WTC11 (cell line): ENCODE data around the gene C1R. TPM values are rescaled to one million over a fixed set of nuclear protein-coding genes. Genes with fewer than 3 reads are reported as not detected.

Source experiments
- ATAC-seq: fragments of 200-7000 bp; cut with Tn5 transposase; 2 replicates; pipeline ENCODE4 v1.10.0; 2021; ENCODE audit warnings: mild to moderate bottlenecking, moderate library complexity
- CTCF ChIA-PET: fragments of 300-600 bp; sonication (Branson Sonifier 250); formaldehyde crosslinking; loops from one replicate; lab custom pipeline; 2021; ENCODE audit warnings: antibody characterized with exemption; lab: Charles Lee
- POLR2A ChIA-PET: fragments of 350-600 bp; sonication (Branson Sonifier 250); formaldehyde crosslinking; loops from one replicate; lab custom pipeline; 2021; ENCODE audit warnings: antibody characterized with exemption; lab: Charles Lee
- DNase-seq: peaks from one replicate; pipeline ENCODE4 v3.0.0; 2021; ENCODE audit warnings: low spot score
- H3K27ac Mint-ChIP-seq: 2 replicates; pipeline ENCODE4 v1.8.0; 2021; ENCODE audit warnings: mixed read lengths
- H3K27me3 Mint-ChIP-seq: 2 replicates; pipeline ENCODE4 v1.8.0; 2021; ENCODE audit warnings: low read depth, mild to moderate bottlenecking, moderate library complexity, mixed read lengths
- H3K36me3 Mint-ChIP-seq: 2 replicates; pipeline ENCODE4 v1.8.0; 2021; ENCODE audit warnings: mixed read lengths
- H3K4me1 Mint-ChIP-seq: 2 replicates; pipeline ENCODE4 v1.8.0; 2022; ENCODE audit warnings: mixed read lengths
- H3K4me3 Mint-ChIP-seq: 2 replicates; pipeline ENCODE4 v1.8.0; 2021; ENCODE audit warnings: mild to moderate bottlenecking, moderate library complexity, mixed read lengths
- H3K9me3 Mint-ChIP-seq: 2 replicates; pipeline ENCODE4 v1.8.0; 2021; ENCODE audit warnings: mixed read lengths
- CBFB ChIP-seq: sonication (generic); formaldehyde crosslinking; IDR thresholded peaks from 2 replicates; pipeline ENCODE4 v1.8.1; 2022; ENCODE audit warnings: mild to moderate bottlenecking, low read depth, missing genetic modification reagents
- CDX4 ChIP-seq: fragments of 250-450 bp; sonication (Bioruptor Pico); IDR thresholded peaks from 2 replicates; pipeline ENCODE4 v1.9.0; 2021; ENCODE audit warnings: moderate library complexity, mild to moderate bottlenecking, inconsistent platforms, borderline replicate concordance
- CREB1 ChIP-seq: sonication (generic); formaldehyde crosslinking; IDR thresholded peaks from 2 replicates; pipeline ENCODE4 v1.8.0; 2023; ENCODE audit warnings: mild to moderate bottlenecking, missing genetic modification reagents
- CTCF ChIP-seq: fragments of 200-600 bp; IDR thresholded peaks from 2 replicates; pipeline ENCODE4 v1.8.0; 2022; ENCODE audit warnings: antibody characterized with exemption
- ELF4 ChIP-seq: sonication (generic); formaldehyde crosslinking; IDR thresholded peaks from 2 replicates; pipeline ENCODE4 v1.8.1; 2022; ENCODE audit warnings: low read depth, mild to moderate bottlenecking, moderate library complexity, missing genetic modification reagents
- ETV6 ChIP-seq: sonication (generic); formaldehyde crosslinking; IDR thresholded peaks from 2 replicates; pipeline ENCODE4 v1.8.1; 2022; ENCODE audit warnings: mild to moderate bottlenecking, missing genetic modification reagents
- FOXP1 ChIP-seq: sonication (generic); formaldehyde crosslinking; IDR thresholded peaks from 2 replicates; pipeline ENCODE4 v1.8.0; 2022; ENCODE audit warnings: missing genetic modification reagents, mild to moderate bottlenecking, moderate library complexity, borderline replicate concordance
- GABPB1 ChIP-seq: sonication (generic); formaldehyde crosslinking; IDR thresholded peaks from 2 replicates; pipeline ENCODE4 v1.8.1; 2023; ENCODE audit warnings: mild to moderate bottlenecking, missing genetic modification reagents
- GRHL2 ChIP-seq: fragments of 250-450 bp; sonication (Bioruptor Pico); IDR thresholded peaks from 2 replicates; pipeline ENCODE4 v1.8.0; 2022; ENCODE audit warnings: mild to moderate bottlenecking, moderate library complexity; ENCODE audit not compliant: insufficient replicate concordance, severe bottlenecking
- GTF2I ChIP-seq: fragments of 250-450 bp; sonication (Bioruptor Pico); conservative IDR thresholded peaks from 2 replicates; pipeline ENCODE4 v1.4.0; 2021; ENCODE audit warnings: mild to moderate bottlenecking
- JAZF1 ChIP-seq: fragments of 250-450 bp; sonication (Bioruptor Pico); IDR thresholded peaks from 2 replicates; pipeline ENCODE4 v1.9.0; 2021; ENCODE audit warnings: moderate library complexity, mild to moderate bottlenecking, inconsistent platforms
- KAT7 ChIP-seq: sonication (generic); formaldehyde crosslinking; IDR thresholded peaks from 2 replicates; pipeline ENCODE4 v1.8.1; 2023; ENCODE audit warnings: missing genetic modification reagents, mild to moderate bottlenecking, borderline replicate concordance
- MAX ChIP-seq: sonication (generic); formaldehyde crosslinking; IDR thresholded peaks from 2 replicates; pipeline ENCODE4 v1.8.0; 2022; ENCODE audit warnings: mild to moderate bottlenecking, missing genetic modification reagents
- MLX ChIP-seq: sonication (generic); formaldehyde crosslinking; IDR thresholded peaks from 2 replicates; pipeline ENCODE4 v1.8.1; 2023; ENCODE audit warnings: mild to moderate bottlenecking, missing genetic modification reagents, moderate library complexity
- NFATC4 ChIP-seq: fragments of 250-450 bp; sonication (Bioruptor Pico); IDR thresholded peaks from 2 replicates; pipeline ENCODE4 v1.9.0; 2021; ENCODE audit warnings: mild to moderate bottlenecking
- NFE2L1 ChIP-seq: sonication (generic); formaldehyde crosslinking; IDR thresholded peaks from 2 replicates; pipeline ENCODE4 v1.8.1; 2023; ENCODE audit warnings: missing genetic modification reagents
- NFYB ChIP-seq: sonication (generic); formaldehyde crosslinking; conservative IDR thresholded peaks from 2 replicates; pipeline ENCODE4 v1.8.0; 2022; ENCODE audit warnings: low read depth, missing genetic modification reagents
- NR2C2 ChIP-seq: sonication (generic); formaldehyde crosslinking; IDR thresholded peaks from 2 replicates; pipeline ENCODE4 v1.8.0; 2022; ENCODE audit warnings: mild to moderate bottlenecking, missing genetic modification reagents
- RELA ChIP-seq: sonication (generic); formaldehyde crosslinking; IDR thresholded peaks from 2 replicates; pipeline ENCODE4 v1.8.1; 2022; ENCODE audit warnings: missing genetic modification reagents, mild to moderate bottlenecking, borderline replicate concordance
- SMAD4 ChIP-seq: sonication (generic); formaldehyde crosslinking; IDR thresholded peaks from 2 replicates; pipeline ENCODE4 v1.8.0; 2022; ENCODE audit warnings: mild to moderate bottlenecking, missing genetic modification reagents
- SOX15 ChIP-seq: fragments of 250-450 bp; sonication (Bioruptor Pico); IDR thresholded peaks from 2 replicates; pipeline ENCODE4 v1.9.0; 2021; ENCODE audit warnings: mild to moderate bottlenecking
- TEAD1 ChIP-seq: sonication (generic); formaldehyde crosslinking; IDR thresholded peaks from 2 replicates; pipeline ENCODE4 v1.8.0; 2022; ENCODE audit warnings: mild to moderate bottlenecking, missing genetic modification reagents
- TEAD4 ChIP-seq: sonication (generic); formaldehyde crosslinking; IDR thresholded peaks from 2 replicates; pipeline ENCODE4 v1.8.0; 2022; ENCODE audit warnings: mild to moderate bottlenecking, missing genetic modification reagents
- ZNF121 ChIP-seq: sonication (generic); formaldehyde crosslinking; IDR thresholded peaks from 2 replicates; pipeline ENCODE4 v1.8.0; 2023; ENCODE audit warnings: missing genetic modification reagents
- ZNF281 ChIP-seq: sonication (generic); formaldehyde crosslinking; IDR thresholded peaks from 2 replicates; pipeline ENCODE4 v1.8.0; 2023; ENCODE audit warnings: mild to moderate bottlenecking, missing genetic modification reagents
- ZNF512 ChIP-seq: sonication (generic); formaldehyde crosslinking; IDR thresholded peaks from 2 replicates; pipeline ENCODE4 v1.8.1; 2022; ENCODE audit warnings: missing genetic modification reagents, borderline replicate concordance
- total RNA-seq: library from RNA; stranded (reverse); gene quantifications from 3 replicates; pipeline ENCODE4 v1.2.3, GENCODE V29; 2021

The C1R gene
- total RNA-seq, 1 experiment from 2014 or later = 8.4 TPM

- no peak for TF ChIP-seq NFYB
- no peak for TF ChIP-seq MAX (CRISPR knock-in tag)
- no peak for TF ChIP-seq CDX4 (CRISPR knock-in tag)
- TF ChIP-seq ZNF121 = no peak
- no peak for TF ChIP-seq SMAD4 (CRISPR knock-in tag)
- TF ChIP-seq JAZF1 (CRISPR knock-in tag) = no peak
- no peak for TF ChIP-seq ELF4 (CRISPR knock-in tag)
- TF ChIP-seq NFATC4 (CRISPR knock-in tag) = no peak
- TF ChIP-seq FOXP1 (CRISPR knock-in tag) = no peak
- no peak for TF ChIP-seq GRHL2 (CRISPR knock-in tag)
- H3K4me1 Mint-ChIP-seq = no peaks in the 10 kb centered on the region
These were observed 16.7 kb downstream of the C1R start for GRCh38 chr12:7075518-7075917.

GRCh38 chr12:7073946-7074345 lies 18.3 kb downstream of the C1R start:
- no peaks in the 10 kb centered on the region for H3K4me1 Mint-ChIP-seq
- no peaks in the 10 kb centered on the region for H3K36me3 Mint-ChIP-seq
- CTCF ChIA-PET = interaction anchor here (0.6 to 1.5 kb wide), 5 partner anchors 13 to 71 kb away, joined by 3 to 4 read pairs (median 3); no protein-coding TSS in a partner anchor
- no peak for DNase-seq
- no peak overlapping the region for H3K27ac Mint-ChIP-seq
- H3K27me3 Mint-ChIP-seq = peaks cover 7% of the 10 kb centered on the region; the same call in 1 of the 2 replicates
- no peaks in the 10 kb centered on the region for H3K9me3 Mint-ChIP-seq
- POLR2A ChIA-PET = no interaction called here
- ATAC-seq = no peak
- TF ChIP-seq TEAD4 (CRISPR knock-in tag) (no peak), NFATC4 (CRISPR knock-in tag) (no peak), KAT7 (no peak), TEAD1 (CRISPR knock-in tag) (no peak), SOX15 (CRISPR knock-in tag) (no peak), RELA (CRISPR knock-in tag) (no peak), CBFB (CRISPR knock-in tag) (no peak), CTCF (no peak), CREB1 (CRISPR knock-in tag) (no peak), GABPB1 (no peak), NR2C2 (CRISPR knock-in tag) (no peak), MLX (CRISPR knock-in tag) (no peak), GTF2I (CRISPR knock-in tag) (no peak), ZNF281 (CRISPR knock-in tag) (no peak), NFE2L1 (no peak), FOXP1 (CRISPR knock-in tag) (no peak), ETV6 (no peak), ZNF512 (CRISPR knock-in tag) (no peak), ZNF121 (no peak)
- TF ChIP-seq, all 79 proteins: peak for 0
- no peak overlapping the region for H3K4me3 Mint-ChIP-seq

More at GRCh38 chr12:7075518-7075917, 16.7 kb downstream of the C1R start:
- no peak overlapping the region for H3K4me3 Mint-ChIP-seq
- ChIA-PET CTCF (interaction anchor here (0.7 kb wide), 1 partner anchor 33 kb away, joined by 3 read pairs; no protein-coding TSS in a partner anchor), POLR2A (no interaction called here)
- no peaks in the 10 kb centered on the region for H3K36me3 Mint-ChIP-seq
- no peak for ATAC-seq
- DNase-seq = no peak
- H3K9me3 Mint-ChIP-seq = no peaks in the 10 kb centered on the region
- peaks cover 7% of the 10 kb centered on the region; the same call in 1 of the 2 replicates for H3K27me3 Mint-ChIP-seq
- H3K27ac Mint-ChIP-seq = no peak overlapping the region
